KG1 (cell line): Measurements from ENCODE around the gene ID2.

Experiments used
- DNase-seq: peaks from one replicate; lab custom pipeline; 2025; lab: John Stamatoyannopoulos, UW

ID2 gene, protein sequence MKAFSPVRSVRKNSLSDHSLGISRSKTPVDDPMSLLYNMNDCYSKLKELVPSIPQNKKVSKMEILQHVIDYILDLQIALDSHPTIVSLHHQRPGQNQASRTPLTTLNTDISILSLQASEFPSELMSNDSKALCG

DNA sequence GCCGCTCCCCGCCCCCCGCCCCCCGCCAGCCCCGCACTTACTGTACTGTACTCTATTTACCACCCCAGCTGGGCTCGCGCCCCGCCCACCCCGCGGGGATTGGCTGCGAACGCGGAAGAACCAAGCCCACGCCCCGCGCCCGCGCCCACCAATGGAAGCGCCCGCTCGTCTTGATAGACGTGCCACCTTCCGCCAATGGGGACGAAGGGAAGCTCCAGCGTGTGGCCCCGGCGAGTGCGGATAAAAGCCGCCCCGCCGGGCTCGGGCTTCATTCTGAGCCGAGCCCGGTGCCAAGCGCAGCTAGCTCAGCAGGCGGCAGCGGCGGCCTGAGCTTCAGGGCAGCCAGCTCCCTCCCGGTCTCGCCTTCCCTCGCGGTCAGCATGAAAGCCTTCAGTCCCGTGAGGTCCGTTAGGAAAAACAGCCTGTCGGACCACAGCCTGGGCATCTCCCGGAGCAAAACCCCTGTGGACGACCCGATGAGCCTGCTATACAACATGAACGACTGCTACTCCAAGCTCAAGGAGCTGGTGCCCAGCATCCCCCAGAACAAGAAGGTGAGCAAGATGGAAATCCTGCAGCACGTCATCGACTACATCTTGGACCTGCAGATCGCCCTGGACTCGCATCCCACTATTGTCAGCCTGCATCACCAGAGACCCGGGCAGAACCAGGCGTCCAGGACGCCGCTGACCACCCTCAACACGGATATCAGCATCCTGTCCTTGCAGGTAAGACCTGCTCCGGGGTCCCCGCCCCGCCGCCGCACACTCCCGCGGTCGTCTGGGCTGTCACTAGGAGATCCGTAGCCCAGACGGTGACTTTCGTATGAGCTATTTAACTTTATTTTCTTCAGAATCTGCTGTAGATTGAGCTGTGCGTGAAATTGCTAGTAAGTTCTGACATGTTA, at the start of gene ID2:
ID2 (plus strand) TSS at position 271 of the 907 bp plus-strand sequence; CDS start at position 381, 110 bp downstream.
- peak; percentile 94 for DNase-seq

DNA sequence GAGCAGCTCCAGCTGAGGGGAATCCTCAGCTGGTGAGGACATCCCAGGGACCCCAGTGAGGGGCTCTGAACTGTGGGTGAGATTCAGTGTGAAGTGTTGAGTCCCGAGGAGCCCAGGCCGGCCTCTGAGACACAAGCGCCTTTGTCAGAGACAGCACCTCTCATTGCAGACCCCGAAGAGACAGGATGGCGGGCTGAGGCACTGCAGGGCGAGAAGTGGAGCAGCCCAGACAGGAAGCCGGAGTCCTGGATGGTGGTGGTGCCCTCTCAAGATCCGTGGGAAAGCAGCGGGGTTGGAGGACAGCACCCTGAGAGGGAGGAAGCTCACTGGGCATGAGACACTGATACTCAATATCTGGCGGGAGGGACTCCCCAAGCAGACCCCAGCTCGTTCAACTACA, 49.1 kb upstream of the ID2 start:
- no peak for DNase-seq

DNA sequence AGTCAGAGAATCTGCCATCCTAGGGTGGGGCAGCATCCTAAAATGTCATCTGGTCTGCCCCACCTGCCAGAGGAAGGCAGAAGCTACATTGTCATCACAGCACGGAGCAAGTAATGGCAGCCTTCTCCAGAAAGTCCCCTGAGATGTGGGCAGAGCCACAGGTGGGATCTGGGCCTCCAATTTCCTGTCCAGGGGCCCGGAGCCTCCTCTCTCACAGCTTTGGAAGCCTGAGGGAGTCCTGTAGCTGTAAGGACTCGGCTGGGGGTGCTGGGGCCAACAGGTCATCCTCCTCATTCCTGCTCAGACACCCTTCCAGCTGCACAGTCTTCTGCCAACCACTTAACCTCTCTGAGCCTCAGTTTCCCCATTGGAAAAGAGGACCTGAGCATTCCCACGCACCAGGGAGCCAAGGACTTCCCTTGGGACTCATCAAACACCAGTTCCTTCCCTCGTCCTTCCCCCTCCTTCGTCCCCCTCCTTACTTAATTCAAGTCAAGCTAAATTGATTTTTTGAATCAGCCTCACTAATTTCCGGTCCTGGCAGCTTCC, 48.6 kb upstream of the ID2 start:
- DNase-seq: no peak

DNA sequence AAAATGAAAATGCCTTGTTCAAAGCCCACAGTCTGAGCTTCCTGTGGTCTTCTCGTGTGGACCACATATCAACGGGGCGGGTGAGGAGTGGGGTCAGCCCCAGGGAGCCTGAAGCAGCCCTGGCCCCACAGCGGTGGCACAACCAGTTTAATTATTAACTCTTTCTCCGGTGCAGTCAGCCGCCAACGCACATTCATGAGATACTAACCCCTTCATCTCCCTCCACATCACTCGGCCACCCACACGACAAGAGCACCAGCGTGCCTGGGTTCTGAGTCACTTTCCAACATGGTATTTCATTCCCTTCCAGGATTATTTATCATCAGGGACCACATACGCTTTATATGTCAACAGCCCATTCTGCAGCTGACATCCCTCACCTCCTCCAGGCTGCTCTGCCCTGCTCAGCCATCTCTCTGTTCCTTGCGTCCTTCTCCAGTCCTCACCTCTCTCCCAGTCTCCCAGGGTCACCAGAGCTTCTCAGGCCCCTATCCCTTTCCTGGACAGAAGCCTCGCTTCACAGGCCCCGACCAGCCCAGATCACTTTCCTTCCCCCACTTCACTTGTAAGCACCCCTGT, 48.0 kb upstream of the ID2 start:
- DNase-seq: no peak

DNA sequence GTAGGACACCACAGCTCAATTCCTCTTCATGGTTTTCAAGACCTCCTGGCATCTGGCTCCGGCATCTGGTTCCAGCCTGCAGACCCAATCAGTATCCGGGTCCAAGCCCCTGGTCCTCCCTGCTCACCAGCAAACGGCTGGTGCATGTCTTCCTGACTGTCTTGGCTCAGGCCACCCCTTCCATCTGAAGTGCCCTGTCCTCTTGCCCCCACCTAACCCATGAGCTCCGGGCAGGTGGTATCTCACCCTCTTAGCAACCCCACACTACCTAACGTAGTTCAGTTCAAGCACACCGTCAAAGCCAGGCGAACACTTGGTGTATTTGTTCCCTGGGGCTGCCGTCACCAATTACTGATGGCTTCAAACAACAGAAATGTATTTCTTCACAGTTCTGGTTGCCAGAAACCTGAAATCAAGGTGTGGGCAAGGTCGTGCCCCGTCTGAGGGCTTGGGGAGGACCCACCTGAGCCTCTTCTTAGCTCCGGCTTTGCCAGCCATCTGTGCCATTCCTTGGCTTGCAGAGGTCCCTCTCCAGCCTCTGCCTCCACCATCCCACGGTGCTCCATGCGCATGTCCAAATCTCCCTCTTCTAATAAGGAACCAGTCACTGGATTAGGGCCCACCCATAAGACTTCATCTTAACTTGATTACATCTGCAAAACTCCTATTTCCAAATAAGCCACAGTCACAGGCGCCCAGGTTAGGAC, 47.2 kb upstream of the ID2 start:
- DNase-seq: no peak

DNA sequence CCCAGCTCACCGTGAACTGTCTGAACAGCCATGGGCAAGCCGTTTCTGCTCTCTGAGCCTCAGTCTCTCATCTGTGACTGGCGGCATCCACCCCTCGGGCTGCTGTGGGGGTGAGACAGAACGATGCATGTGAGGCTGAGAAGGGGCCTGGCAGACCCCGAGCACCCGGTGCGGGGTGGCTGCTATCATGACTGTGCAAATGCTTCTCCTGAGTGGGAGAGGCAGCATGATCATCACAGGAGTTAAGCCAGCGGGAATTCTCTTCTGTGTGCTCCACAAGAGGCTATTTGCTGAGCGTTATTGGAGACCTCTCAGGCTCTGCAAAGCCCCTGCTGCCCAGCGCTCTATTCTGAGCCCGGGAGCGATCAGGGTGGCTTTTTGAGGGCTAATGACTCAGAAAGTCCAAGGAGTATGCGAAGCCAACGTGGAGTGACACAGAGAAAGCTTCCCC, 45.8 kb upstream of the ID2 start:
- DNase-seq: no peak

DNA sequence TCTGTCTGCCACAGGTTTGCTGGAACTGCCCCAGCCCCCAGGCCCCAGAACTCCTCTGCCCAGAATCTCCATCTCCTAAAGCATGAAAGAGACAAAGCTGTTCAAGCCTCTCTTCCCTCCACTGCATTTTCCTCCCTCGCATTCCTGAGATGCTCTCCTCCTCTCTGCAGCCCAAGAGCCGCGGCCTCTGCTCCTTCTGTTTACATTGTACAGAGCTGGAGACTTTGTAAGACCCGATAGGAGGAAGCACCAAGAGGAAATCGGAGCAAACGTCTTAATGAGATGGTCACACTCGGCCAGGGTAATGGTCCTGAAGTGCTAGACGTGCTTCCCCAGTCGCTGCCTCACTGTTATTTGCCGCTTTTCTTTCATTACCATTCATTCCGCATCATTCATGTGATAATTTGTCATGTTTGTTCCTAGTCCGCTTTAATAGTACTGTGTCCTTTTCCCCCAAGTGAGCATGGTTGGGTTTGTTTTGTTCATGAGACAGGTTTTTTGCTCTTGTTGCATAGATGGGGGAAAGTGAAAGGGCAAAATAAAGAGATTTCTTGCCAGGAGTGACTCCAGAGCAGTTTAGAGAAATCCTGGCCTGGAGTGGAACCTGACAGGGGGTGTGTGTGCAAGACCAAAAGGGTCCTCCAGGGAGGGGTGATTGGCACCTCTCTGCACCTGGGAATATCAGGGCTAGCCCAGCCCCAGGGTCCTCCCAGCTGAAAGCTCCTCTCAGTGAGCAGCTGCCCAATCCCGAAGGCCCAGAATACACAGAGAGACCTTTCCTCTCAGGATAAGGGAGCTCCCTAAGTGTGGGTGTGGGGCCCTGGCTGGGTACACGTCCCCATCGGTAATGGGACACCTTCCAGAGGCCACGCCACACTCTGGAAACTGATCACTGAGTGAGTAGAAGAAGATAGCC, 44.9 kb upstream of the ID2 start:
- no peak for DNase-seq

DNA sequence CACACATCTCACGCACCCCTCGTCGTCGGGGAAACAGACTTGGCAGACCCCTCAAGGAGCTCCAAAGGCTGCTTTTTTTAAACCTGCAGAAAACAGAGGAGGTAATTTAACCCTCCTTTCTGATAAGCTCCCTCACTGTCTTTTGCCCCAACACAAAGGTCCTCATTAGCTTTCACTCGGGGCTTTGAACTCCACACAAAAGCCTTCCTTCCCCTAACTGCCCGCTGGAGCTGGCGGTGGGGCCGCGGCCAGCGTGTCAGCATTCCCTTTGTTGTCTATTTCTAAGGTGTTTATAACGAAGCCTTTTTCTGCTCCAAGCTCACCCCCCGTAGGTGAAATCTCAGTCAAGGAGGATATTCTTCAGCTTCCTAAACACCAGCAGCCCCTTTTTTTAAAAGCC, 43.5 kb upstream of the ID2 start:
- DNase-seq: no peak

DNA sequence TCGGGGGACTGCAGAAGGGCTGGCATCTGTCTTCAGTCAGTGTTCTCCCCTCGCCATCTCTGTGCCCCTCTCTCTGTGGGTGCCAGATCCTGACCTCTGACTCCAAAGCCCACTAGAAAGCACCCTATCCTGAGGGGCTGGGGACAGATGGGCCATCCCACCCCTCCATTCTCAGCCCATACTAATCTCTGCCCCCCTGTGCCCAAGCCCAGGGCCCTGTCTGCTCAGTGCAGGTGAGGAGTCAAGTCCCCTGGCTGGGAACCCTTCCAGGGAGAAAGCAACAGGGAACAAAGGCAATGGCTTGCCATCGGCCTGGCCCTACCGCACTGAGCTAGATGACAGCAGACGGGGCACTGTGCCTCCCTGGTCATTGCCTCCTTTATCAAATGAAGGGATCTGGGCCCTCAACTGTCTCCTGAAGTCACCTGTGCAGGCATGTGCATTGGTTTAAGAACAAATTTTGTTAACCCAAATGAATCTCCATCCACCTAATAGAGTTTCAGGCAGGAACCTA, 42.7 kb upstream of the ID2 start:
- no peak for DNase-seq

DNA sequence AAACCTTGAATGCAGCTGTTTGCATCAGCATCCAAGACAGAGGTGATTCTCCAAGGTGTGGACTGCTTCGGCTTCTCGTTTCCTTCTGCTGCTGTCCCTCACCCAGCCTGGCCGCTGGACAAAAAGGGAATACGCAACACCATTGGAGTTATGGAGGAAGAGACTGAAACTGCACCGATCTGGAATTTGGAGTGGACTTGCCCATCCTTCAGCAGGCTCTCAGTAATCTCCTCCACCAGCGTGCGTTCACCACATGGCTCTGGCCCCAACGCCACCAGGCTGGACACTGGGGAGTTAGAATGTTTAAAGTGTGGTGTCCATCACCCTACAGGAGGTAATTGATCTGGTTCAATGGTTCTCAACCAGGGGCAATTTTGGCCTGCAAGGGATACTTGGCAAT, 41.4 kb upstream of the ID2 start:
- DNase-seq: no peak

DNA sequence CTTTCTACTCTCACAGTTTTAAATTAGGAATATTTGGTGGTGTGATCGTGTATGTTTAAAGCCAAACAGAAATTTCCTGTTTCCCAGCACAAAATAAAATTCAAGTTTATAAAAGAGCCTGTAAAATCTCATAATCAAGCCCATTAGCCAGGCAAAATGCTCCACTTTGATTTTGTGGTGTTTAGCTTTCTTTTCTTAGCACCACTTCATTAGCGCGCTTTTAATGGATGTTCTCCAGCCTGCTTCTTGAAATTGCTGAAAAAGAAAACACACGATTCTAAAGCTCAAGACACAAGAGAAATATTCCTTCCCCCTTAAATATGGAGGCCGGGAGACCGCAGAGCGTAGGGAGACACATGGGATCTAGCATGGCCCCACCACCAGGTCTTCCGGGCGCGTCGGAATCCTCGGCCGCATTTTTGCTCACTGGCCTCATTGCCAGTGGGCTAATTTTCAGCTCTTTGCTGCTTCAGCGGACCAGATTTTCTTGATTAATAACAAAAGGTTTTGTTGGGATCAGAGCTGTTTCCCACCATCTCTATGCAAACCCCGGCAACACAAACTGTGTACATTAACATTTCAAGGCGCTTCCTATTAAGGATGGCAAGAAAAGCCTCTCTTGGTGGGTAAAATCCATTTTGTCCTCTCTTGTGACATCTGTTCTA, 40.4 kb upstream of the ID2 start:
- DNase-seq: no peak

DNA sequence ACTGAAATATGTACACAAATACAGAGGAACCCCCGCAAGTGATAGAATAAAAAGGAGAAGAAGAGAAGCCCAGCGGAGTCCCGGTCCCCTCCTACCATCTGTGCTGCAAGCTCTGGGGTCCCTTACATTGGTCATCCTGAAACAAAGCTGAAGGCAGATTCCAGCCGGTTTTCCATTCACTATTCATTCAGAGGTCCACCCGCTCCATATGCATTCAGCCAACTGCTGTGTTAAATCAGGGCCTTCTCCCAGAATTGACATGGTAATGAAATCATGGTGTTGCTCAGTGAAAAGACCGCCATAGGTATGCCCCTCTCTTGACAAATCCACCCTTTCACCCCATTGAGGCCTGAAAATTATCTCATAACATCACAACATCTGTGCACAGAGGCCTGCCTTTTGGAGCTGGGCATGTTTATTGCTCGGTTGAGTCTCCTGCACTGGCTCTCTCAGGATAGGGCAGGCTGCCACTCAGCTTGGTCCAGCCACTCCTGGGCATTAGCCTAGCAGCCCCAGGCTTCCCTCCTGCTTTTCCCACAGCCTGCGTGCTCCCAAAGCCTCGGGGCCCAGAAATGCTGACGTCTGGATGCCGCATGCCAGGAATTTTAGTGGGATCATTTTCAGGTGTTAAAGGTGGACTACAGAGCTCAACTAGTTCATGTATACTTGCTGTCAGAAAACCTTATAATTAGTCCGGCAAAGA, 39.3 kb upstream of the ID2 start:
- no peak for DNase-seq

DNA sequence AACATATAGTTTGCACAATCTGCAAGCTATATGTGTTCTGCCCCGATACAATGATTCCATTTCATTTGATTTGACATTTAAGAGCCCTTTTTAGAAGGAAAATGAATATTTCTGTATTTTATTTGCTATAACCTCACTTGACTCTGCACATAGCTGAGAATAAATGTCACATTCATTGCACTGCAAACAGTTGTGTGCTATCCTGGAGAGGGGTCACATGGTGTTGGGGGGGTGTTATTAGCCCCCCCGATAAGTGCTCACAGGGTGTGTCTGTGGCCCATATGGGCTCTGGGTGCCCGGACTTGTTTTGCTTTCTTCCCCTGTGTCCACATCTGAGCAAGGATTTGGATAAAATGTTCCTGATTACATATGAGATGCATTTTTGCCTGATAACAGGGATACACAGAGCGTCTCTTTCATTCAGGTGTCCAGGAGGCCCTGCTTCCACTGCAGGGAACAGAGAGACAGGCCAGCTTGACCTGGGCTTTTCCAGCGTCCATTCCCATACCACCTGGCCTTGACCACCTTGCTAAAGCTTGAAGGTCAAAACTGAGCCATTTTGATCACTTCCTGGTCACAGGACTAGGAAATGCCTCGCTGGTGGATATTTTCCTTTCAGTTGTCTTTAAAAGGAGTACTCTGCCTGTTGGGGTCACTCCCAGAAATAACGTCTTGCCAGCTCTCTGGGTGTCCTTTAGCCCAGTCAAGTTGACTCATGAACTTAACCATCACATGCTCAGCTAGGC, 38.4 kb upstream of the ID2 start:
- no peak for DNase-seq

DNA sequence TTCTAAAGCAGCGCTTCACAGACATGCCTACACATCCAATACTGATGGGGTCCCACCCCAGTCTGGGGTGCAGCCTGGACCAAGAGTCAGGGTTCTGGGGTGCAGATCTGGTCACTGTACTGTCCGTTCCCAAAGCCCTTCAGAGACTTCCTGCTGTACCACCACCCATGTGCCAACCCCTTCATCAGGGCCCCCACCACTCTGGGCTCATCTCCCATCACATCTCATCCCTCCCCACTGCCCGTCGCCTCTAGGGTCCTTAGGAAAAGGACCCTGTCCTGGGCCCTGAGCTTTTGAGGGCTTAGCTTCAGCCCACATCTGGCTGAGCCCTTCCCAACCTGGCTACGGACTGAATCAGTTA, 37.9 kb upstream of the ID2 start:
- no peak for DNase-seq

DNA sequence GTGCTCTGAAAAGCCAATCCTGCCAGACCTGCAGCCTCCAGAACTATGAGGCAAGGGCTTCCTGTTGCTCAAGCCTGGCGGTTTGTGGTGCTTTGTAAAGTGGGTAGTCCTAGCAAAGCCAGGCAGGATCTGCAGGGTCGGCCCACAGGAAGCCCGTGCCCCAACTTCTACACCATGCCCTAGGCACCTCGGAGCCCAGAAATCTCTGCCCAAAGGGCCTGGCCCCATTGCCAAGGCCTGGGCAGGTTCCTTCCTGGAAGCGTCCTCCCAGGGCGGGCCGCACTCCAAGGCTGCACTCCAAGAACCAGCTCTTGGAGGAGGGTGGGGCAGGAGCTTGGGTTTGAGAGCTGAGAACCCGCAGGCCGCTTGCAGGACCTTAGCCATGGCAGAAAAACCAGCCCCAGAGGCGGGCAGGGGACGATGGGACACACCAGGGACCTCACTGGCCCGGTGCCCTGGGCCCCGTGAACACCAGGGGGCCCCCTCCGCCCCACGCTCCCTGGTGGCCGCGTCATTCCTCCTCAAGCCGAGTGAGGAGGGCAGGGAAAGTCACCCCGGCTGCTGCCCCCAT, 37.2 kb upstream of the ID2 start:
- no peak for DNase-seq

DNA sequence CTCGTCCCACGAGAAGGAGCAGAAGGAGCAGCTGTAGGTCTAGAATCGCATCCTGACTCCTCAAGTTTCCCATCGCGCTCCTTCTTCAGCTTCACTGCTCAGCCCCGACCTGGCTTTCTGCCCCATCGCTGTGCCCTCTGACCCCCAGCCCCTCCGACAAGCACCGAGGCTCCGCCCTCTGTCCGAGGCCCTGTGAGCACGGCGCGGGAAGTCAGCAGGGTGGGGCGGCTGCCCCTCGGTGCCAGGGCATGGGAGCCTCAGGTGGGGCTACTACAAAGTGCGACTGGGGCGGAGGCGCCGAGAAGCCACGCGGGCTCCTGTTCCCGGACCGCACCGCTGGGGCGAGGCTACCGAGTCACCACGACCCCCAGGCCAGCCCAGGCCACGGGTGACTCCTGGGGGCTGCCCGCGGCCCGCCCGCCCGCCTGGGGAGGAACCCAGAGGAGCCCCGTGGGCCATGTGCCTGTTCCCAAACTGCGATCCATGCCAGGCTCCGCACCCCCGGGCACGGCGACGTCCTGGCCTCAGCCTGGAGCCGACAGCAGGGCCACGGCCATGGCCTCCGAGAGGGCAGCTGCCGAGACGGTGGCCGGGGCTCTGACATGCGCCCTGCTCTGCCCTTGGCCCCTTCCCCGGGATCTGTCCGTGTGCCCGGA, 36.6 kb upstream of the ID2 start:
- DNase-seq: no peak

DNA sequence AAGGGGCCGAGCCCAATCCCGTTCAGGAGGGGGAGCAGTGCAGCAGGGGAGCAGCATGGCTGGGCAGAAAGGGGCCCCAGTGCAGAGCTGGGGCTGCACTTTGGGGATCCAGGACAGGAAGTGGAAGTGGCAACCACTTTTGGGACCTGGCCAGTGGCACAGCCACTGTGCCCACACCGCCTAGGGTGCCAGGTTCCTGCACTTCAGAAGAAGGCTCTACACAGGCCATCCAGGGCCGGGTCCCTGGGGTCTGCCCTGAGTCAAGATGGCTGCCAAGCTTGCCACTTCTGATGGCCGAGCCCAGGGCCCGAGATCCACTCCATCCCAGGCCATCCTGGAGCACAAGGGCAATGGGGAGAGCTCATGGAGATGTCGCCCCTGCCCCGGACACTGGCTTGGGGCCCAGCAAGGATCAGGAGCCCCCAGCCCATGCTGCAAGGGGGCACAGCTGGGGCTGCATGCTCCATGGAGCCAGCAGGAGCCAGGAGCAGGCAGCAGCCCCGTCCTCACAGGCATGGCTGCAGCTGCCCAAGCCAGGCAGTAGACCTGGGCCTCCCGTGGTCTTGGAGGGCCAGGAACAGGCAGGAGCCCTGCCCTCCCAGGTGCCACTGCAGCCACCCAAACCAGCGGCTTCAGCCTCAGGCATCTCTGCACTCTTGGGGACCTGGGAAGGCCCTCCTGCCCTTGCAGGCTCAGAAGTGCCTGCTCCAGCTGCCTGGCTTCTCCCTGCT, 35.0 kb upstream of the ID2 start:
- no peak for DNase-seq

DNA sequence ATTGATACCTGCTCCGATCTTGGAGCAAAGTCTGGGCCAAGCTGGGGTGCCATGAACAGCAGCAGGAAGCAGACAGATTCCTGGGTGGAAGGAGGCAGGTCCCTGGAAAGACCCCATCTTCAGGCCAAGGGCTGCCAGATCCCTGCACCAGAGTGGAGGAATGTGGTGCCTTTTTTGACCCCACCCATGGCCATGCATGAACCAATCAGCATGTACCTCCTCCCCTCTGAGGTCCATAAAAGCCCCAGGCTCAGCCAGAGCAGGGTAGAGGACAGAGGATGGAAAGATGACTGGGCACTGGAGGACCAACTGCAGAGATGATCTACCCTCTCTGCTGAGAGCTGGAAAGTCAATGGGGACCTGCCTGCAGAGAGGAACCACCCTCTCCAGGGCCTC, 34.4 kb upstream of the ID2 start:
- no peak for DNase-seq
